IMR-90 (cell line): ENCODE results near the gene CPO. TPM values are rescaled to one million over a fixed set of nuclear protein-coding genes. Genes with fewer than 3 reads are reported as not detected.

Experiments used
- ATAC-seq: fragments of 200-7000 bp; cut with Tn5 transposase; 2 replicates; pipeline ENCODE4 v1.9.1; 2020; ENCODE audit warnings: low read depth, mild to moderate bottlenecking, moderate library complexity
- BruUV-seq: library from RNA; stranded (reverse); fragments of 400-500 nt; replicated peaks from 2 replicates; lab custom pipeline; 2021; lab: Mats Ljungman, UMichigan
- CTCF ChIA-PET: fragments of 300-600 bp; formaldehyde crosslinking; extraction: SDS; loops from one replicate; lab custom pipeline; 2021; ENCODE audit warnings: antibody characterized with exemption; lab: Yijun Ruan, JAX
- POLR2A ChIA-PET: fragments of 300-600 bp; sonication (Branson Sonifier 250); formaldehyde crosslinking; loops from one replicate; lab custom pipeline; 2022; ENCODE audit warnings: antibody characterized with exemption; ENCODE audit not compliant: unreplicated experiment; lab: Charles Lee
- DNase-seq: peaks from one replicate; pipeline ENCODE4 v3.0.0; 2013
- H2AFZ ChIP-seq: replicated peaks from 2 replicates; pipeline ENCODE3; 2013; ENCODE audit warnings: low read length, mild to moderate bottlenecking; ENCODE audit not compliant: poor library complexity
- H2AK5ac ChIP-seq: 2 replicates; pipeline ENCODE4 v1.6.1; 2013; ENCODE audit warnings: low read depth, low read length, inconsistent platforms
- H2AK9ac ChIP-seq: replicated peaks from 2 replicates; pipeline ENCODE3; 2013; ENCODE audit warnings: mild to moderate bottlenecking, low read depth, low read length, moderate library complexity; ENCODE audit not compliant: poor library complexity
- H2BK120ac ChIP-seq: 2 replicates; pipeline ENCODE4 v1.6.1; 2013; ENCODE audit warnings: low read depth, low read length, inconsistent platforms
- H2BK15ac ChIP-seq: 3 replicates; pipeline ENCODE4 v1.6.1; 2013; ENCODE audit warnings: low read depth, low read length, inconsistent platforms
- H2BK20ac ChIP-seq: 2 replicates; pipeline ENCODE4 v1.6.1; 2013; ENCODE audit warnings: low read depth, mild to moderate bottlenecking, inconsistent platforms, low read length, moderate library complexity
- H2BK5ac ChIP-seq: 2 replicates; pipeline ENCODE4 v1.6.1; 2013; ENCODE audit warnings: mild to moderate bottlenecking, low read depth, low read length, inconsistent platforms; ENCODE audit not compliant: poor library complexity, severe bottlenecking
- H3K14ac ChIP-seq: replicated peaks from 2 replicates; pipeline ENCODE4 v1.6.1; 2013; ENCODE audit warnings: low read depth, low read length, inconsistent platforms
- H3K18ac ChIP-seq: 2 replicates; pipeline ENCODE4 v1.6.1; 2013; ENCODE audit warnings: low read depth, low read length, control low read depth
- H3K23ac ChIP-seq: 2 replicates; pipeline ENCODE4 v1.6.1; 2013; ENCODE audit warnings: low read depth, low read length, inconsistent platforms
- H3K27ac ChIP-seq: 2 replicates; pipeline ENCODE4 v1.5.1; 2013; ENCODE audit warnings: mild to moderate bottlenecking, control low read depth, low read length; ENCODE audit not compliant: insufficient read depth
- H3K27me3 ChIP-seq: 2 replicates; pipeline ENCODE4 v1.6.1; 2013; ENCODE audit warnings: low read length; ENCODE audit not compliant: control insufficient read depth, insufficient read depth
- H3K36me3 ChIP-seq: 2 replicates; pipeline ENCODE4 v1.6.1; 2013; ENCODE audit warnings: low read length, mixed read lengths; ENCODE audit not compliant: control insufficient read depth, insufficient read depth
- H3K4ac ChIP-seq: 2 replicates; pipeline ENCODE4 v1.6.1; 2013; ENCODE audit warnings: low read depth, low read length, inconsistent platforms
- H3K4me1 ChIP-seq: 2 replicates; pipeline ENCODE4 v1.6.1; 2013; ENCODE audit warnings: low read length, mixed read lengths; ENCODE audit not compliant: control insufficient read depth, insufficient read depth
- H3K4me2 ChIP-seq: 2 replicates; pipeline ENCODE4 v1.6.1; 2013; ENCODE audit warnings: low read depth, mild to moderate bottlenecking, control low read depth, low read length, moderate library complexity
- H3K4me3 ChIP-seq: 2 replicates; pipeline ENCODE4 v1.5.1; 2013; ENCODE audit warnings: low read depth, mild to moderate bottlenecking, control low read depth, low read length, moderate library complexity; ENCODE audit not compliant: insufficient read depth
- H3K56ac ChIP-seq: 2 replicates; pipeline ENCODE4 v1.6.1; 2013; ENCODE audit warnings: low read length, inconsistent platforms; ENCODE audit not compliant: insufficient read depth; ENCODE audit errors: extremely low read depth
- H3K79me1 ChIP-seq, 2 experiments: 2 replicates each; pipeline ENCODE4 v1.6.1; 2013; ENCODE audit warnings: low read length in 2 of 2, inconsistent platforms in 1 of 2, low read depth in 1 of 2
- H3K9ac ChIP-seq: 2 replicates; pipeline ENCODE4 v1.6.1; 2013; ENCODE audit warnings: low read depth, low read length, control low read depth
- H3K9me1 ChIP-seq: 2 replicates; pipeline ENCODE4 v1.6.1; 2013; ENCODE audit warnings: low read length, inconsistent platforms; ENCODE audit not compliant: insufficient read depth
- H3K9me3 ChIP-seq: 2 replicates; pipeline ENCODE4 v1.6.1; 2013; ENCODE audit warnings: low read length; ENCODE audit not compliant: control insufficient read depth, insufficient read depth
- H4K20me1 ChIP-seq: 2 replicates; pipeline ENCODE4 v1.6.1; 2013; ENCODE audit warnings: low read length, inconsistent platforms; ENCODE audit not compliant: insufficient read depth
- H4K5ac ChIP-seq: 2 replicates; pipeline ENCODE4 v1.6.1; 2013; ENCODE audit warnings: mild to moderate bottlenecking, low read depth, low read length, control low read depth
- H4K8ac ChIP-seq, 2 experiments: 2 replicates each; pipeline ENCODE4 v1.6.1; 2013; ENCODE audit warnings: low read depth in 2 of 2, low read length in 2 of 2, control low read depth in 1 of 2, inconsistent platforms in 1 of 2
- H4K91ac ChIP-seq: 2 replicates; pipeline ENCODE4 v1.6.1; 2013; ENCODE audit warnings: low read depth, low read length, inconsistent platforms; ENCODE audit not compliant: insufficient read depth
- CEBPB ChIP-seq: IDR thresholded peaks from 2 replicates; pipeline ENCODE4 v1.6.1; 2012; ENCODE audit warnings: low read depth, low read length, improper control_type of control experiment
- CHD1 ChIP-seq: IDR thresholded peaks from 2 replicates; pipeline ENCODE4 v1.6.1; 2012; ENCODE audit warnings: low read depth, low read length, improper control_type of control experiment
- MAFK ChIP-seq: IDR thresholded peaks from 2 replicates; pipeline ENCODE4 v1.6.1; 2012; ENCODE audit warnings: low read depth, low read length, improper control_type of control experiment
- POLR2A ChIP-seq: IDR thresholded peaks from 2 replicates; pipeline ENCODE4 v1.6.1; 2012; ENCODE audit warnings: mild to moderate bottlenecking, low read depth, low read length
- WGBS, 2 experiments: methylation state at CpG; one replicate each; pipeline versions ENCODE4 v1.1.5 to v1.1.7; 2013; ENCODE audit warnings: missing lambda C conversion rate in 2 of 2; ENCODE audit not compliant: insufficient read length in 1 of 2; ENCODE audit errors: extremely low coverage in 2 of 2; 5-methylcytosine and 5-hydroxymethylcytosine counted together
- dilution Hi-C: fragments of 300-500 bp; cut with HindIII; formaldehyde crosslinking; loops from one replicate; pipeline ENCODE4 v1.14.3; 2018; ENCODE audit warnings: low sequenced_read_pairs; ENCODE audit not compliant: unreplicated experiment
- in situ Hi-C: fragments of 300-500 bp; cut with MboI; formaldehyde crosslinking; loops from 3 replicates; pipeline ENCODE4 v1.14.3; 2019; ENCODE audit warnings: low sequenced_read_pairs, inconsistent platforms, mixed read lengths
- intact Hi-C: fragments of 100-400 bp; cut with micrococcal nuclease; formaldehyde crosslinking; loops from 2 replicates; pipeline ENCODE4 v1.10.0; 2022
- polyA plus RNA-seq, 3 experiments: library from polyadenylated mRNA; depleted of rRNA; stranded (reverse); fragments of >200 nt; gene quantifications; 2 replicates each; pipeline ENCODE4 v1.2.3, GENCODE V29; 2012; ENCODE audit warnings: low replicate concordance in 1 of 3
- total RNA-seq: library from RNA; depleted of rRNA; stranded (reverse); fragments of >200 nt; gene quantifications from 2 replicates; pipeline ENCODE4 v1.2.3, GENCODE V29; 2012
- TF ChIP-seq, protein P1 (sequence below): conservative IDR thresholded peaks from 2 replicates; pipeline ENCODE4 v1.5.1; 2012; ENCODE audit warnings: mild to moderate bottlenecking, low read depth, low read length, improper control_type of control experiment
- TF ChIP-seq, protein P2 (sequence below): fragments of 150-350 bp; IDR thresholded peaks from 2 replicates; pipeline ENCODE4 v1.6.1; 2016; ENCODE audit warnings: low read depth, mild to moderate bottlenecking, low read length, moderate library complexity, borderline replicate concordance

Gene CPO
- total and polyA plus RNA-seq, 2 of the 4 experiments (the other 2 are of a cell fraction) = not detected

DNA sequence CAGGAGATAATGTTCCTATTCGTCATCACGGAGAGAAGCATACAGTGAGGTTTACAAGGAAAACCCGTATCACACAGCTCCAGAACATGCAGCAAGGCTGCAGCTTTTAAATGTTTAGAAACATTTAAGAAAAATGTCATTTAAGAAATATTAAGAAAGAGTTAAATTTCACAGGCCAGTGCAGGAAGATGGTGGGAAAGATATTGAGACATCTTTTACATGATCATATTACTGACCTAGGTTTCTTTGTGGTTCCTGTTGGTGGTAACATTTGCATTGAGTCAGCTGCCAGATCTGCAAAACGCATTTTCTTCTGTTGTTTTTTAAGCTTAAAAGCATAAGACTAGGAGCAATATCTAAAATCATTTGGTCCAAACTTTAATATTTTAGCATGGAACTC, 44.9 kb downstream of the CPO start:
- Histone ChIP-seq H3K4me3 (no peak overlapping the region), H3K4me2 (0 out of 2 replicates have a peak overlapping the region, but pooled peaks have one; percentile 29), H4K20me1 (no peaks in the 10 kb centered on the region), H3K14ac (no peak overlapping the region), H3K4ac (no peak overlapping the region), H3K23ac (no peak overlapping the region), H2BK120ac (no peak overlapping the region), H3K56ac (no peak overlapping the region), H3K18ac (no peak overlapping the region), H2AK5ac (no peak overlapping the region), H2AK9ac (no peak overlapping the region), H3K9ac (no peak overlapping the region), H4K91ac (no peak overlapping the region), H3K27ac (no peak overlapping the region), H3K27me3 (no peaks in the 10 kb centered on the region), H2BK5ac (no peak overlapping the region), H4K5ac (no peak overlapping the region), H3K36me3 (no peaks in the 10 kb centered on the region), H3K9me3 (no peaks in the 10 kb centered on the region), H4K8ac (no peak overlapping the region), H3K9me1 (no peaks in the 10 kb centered on the region), H2BK15ac (no peak overlapping the region), H2AFZ (no peak overlapping the region), H3K79me1 (peaks cover 3 to 4% of the 10 kb centered on the region in 2 experiments; a peak in 1 of 4 replicates), H2BK20ac (no peak overlapping the region), H3K4me1 (peaks cover 9% of the 10 kb centered on the region)
- BruUV-seq = no TSS peak
- ATAC-seq (peak; percentile 33; the same call in 1 of the 2 replicates), DNase-seq (peak; percentile 79)
- dilution Hi-C loops (no loop called here), intact Hi-C loops (loop anchor here (5.0 to 10.0 kb wide), 5 partner anchors 91 to 1091 kb away; no protein-coding TSS in a partner anchor), in situ Hi-C loops (loop anchor here (5.0 to 10.0 kb wide), 3 partner anchors 181 to 751 kb away; partner anchors contain the start of gene KLF7)
- TF ChIP-seq MAFK = no peak
- no peak for TF ChIP-seq POLR2A
- TF ChIP-seq, protein P1, sequence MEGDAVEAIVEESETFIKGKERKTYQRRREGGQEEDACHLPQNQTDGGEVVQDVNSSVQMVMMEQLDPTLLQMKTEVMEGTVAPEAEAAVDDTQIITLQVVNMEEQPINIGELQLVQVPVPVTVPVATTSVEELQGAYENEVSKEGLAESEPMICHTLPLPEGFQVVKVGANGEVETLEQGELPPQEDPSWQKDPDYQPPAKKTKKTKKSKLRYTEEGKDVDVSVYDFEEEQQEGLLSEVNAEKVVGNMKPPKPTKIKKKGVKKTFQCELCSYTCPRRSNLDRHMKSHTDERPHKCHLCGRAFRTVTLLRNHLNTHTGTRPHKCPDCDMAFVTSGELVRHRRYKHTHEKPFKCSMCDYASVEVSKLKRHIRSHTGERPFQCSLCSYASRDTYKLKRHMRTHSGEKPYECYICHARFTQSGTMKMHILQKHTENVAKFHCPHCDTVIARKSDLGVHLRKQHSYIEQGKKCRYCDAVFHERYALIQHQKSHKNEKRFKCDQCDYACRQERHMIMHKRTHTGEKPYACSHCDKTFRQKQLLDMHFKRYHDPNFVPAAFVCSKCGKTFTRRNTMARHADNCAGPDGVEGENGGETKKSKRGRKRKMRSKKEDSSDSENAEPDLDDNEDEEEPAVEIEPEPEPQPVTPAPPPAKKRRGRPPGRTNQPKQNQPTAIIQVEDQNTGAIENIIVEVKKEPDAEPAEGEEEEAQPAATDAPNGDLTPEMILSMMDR = no peak
- TF ChIP-seq CHD1 = no peak
- TF ChIP-seq CEBPB = peak; percentile 63
- TF ChIP-seq, protein P2, sequence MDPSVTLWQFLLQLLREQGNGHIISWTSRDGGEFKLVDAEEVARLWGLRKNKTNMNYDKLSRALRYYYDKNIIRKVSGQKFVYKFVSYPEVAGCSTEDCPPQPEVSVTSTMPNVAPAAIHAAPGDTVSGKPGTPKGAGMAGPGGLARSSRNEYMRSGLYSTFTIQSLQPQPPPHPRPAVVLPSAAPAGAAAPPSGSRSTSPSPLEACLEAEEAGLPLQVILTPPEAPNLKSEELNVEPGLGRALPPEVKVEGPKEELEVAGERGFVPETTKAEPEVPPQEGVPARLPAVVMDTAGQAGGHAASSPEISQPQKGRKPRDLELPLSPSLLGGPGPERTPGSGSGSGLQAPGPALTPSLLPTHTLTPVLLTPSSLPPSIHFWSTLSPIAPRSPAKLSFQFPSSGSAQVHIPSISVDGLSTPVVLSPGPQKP = no peak
- POLR2A ChIA-PET = interaction anchor here (0.6 to 3.5 kb wide), 3 partner anchors 178 to 489 kb away, joined by 3 to 27 read pairs (median 3); partner anchors contain the start of gene KLF7
- CTCF ChIA-PET = interaction anchor here (0.6 to 1.8 kb wide), 5 partner anchors 9 to 489 kb away, joined by 3 to 6 read pairs (median 3); no protein-coding TSS in a partner anchor
- no CpG with 5 or more reads among the region's 4 CpGs for WGBS, 2 experiments
